ENCODE measurements around the gene CDR2.
A peak's percentile ranks its signal among the peaks of the same experiment; 100 is the strongest.

The CDR2 gene

DNA sequence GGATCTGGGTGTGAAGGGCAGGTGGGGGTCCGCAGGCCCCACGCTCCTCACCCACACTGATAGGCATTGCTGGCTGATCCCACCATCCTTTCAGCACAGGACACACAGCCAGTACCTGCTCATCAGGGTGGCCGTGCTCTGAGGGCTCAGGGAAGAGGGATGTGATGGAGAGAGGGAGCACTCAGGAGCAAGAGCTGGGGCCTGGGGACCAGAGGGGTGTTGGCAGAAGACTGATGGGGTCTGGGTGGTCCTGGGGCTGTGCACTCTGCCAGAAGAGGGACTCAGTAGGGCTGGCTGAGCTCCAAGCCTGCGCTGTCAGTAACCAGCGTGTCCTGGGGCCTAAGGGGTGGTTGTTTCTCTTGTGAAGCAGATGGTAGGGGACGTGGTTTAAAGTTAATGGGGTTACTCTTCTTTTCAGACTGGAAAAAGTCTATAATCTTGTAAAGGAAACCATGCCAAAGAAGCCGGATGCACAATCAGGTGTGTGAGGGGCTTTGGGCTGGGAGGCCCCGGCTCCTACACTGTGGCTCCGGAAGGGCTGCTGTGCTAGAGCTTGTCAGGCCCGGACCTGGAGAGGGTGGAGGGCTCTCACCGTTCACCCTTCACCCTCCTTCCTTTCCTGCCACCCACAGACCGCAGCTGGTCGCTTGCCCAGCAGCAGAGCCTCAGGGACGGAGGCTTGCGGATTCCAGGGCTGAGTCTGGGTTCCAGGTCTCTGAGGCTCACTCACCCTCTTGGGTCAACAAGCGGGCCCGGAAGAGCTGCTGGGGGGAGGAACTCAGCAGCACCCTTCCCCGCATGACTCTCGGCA, 49.4 kb downstream of the CDR2 start:
- no peak for DNase-seq (ENCODE audit: low spot score)

DNA sequence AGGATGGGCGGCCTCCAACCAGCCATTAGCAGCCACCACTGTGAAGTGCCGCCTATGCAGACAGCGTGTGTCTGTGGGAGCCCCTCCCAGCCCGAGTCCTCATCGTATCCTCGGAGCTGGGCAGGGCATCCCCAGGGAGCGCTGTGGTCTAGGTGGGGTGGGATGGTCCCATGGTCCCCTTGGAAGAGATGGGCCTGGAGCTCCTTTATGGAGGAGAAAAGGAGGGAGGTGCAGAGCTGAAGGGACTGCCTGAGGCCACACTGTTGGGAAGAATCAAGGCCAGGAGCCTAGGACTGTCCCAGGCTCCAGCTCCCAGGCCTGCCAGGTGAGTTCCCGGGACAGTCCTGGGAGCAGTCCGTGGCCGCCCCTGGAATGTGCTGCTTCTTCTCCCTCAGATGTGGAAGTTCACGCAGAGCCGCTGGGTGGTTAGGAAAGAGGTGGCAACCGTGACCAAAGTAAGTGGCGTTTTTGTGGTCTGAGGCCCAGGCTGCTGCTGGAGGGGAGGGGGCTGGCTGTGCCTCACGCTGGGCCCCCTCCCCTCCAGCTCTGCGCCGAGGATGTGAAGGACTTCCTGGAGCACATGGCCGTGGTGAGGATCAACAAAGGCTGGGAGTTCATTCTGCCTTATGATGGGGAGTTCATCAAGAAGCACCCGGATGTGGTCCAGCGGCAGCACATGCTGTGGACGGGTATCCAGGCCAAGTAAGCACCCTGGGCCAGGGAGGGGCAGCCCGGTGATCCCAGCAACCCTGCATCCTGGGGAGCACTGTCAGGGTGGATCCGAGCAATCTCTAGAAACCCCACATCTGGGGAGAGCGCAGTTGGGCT, 50.2 kb downstream of the CDR2 start:
- DNase-seq (ENCODE audit: low spot score), result no peak

DNA sequence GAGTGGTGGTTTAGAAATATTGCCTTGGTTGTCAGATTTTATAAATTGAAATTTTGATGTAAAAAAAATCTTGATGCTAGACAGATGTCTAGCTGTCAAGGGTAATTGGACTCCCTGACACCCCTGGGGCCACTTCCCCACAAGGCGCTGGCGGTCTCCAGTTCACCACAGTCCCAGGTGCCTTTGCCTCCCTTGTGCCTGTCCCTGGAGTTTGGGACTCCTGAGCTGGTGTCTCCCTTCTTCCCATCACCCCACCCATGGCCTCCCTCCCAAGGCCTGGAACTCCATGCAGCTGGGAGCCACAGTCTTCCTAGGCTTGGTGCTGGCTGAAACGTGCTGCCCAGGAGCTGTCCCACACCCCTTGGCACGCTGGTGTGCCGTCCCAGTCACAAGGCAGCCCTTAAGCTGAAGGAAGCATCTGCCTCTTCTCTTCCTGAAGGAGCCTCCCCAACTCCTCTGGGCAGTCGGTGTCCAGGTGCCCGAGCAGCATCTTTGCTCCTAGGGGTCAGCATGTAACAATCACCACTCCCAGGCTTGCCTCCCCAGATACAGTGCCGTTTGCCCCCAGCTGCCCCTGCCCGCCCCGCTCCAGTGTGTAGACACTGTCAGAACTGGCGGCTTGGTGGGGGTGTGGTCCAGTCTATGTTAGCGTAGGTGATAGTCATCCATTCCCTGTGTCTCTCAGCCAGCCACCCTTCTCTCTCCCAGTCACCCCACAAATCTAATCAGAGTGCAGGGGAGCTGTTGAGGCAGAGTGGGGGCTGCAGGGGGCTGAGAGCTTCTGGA, 51.1 kb downstream of the CDR2 start:
- DNase-seq (ENCODE audit: low spot score), result no peak

DNA sequence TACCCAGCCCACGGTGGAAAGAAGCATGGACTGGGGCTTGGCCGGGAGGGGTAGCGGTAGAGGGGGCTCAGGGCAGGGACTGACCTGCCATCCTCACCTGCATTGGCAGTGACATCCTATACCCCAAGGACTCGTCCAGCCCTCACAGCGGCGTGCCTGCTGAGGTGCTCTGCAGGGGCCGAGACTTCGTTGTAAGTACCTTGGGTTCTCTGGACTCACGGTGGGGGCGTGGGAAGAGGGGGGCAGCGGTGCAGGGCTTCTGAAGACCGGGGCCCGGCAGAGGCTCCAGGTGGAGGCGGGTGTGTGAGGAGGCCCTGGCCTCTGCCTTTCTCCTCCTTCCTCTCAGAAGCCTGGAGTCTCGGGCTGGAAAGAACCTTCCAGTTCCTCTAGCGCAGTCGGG, 51.7 kb downstream of the CDR2 start:
- no peak for DNase-seq (ENCODE audit: low spot score)

DNA sequence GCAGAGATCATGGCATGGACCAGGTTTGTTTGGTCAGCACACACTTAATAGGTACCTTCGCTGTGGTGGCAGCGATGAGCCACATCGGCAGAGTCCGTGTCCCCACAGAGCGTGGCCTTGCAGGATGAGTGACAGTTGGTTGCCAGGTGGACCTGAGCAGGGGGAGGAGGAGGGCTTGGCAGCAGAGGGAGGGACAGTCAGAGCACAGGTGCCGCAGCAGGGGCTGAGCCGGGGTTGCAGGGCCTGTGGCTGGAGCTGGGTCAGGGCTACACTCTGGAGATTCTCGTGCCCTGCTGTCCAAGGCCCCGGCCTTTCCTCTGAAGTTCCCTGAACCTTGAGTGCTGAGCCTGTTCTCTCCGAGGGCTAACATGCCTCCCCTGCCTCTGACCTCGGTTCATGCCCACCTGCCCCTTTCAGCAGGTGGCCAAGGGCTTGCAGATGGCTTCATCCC, 52.4 kb downstream of the CDR2 start:
- no peak for DNase-seq (ENCODE audit: low spot score)

DNA sequence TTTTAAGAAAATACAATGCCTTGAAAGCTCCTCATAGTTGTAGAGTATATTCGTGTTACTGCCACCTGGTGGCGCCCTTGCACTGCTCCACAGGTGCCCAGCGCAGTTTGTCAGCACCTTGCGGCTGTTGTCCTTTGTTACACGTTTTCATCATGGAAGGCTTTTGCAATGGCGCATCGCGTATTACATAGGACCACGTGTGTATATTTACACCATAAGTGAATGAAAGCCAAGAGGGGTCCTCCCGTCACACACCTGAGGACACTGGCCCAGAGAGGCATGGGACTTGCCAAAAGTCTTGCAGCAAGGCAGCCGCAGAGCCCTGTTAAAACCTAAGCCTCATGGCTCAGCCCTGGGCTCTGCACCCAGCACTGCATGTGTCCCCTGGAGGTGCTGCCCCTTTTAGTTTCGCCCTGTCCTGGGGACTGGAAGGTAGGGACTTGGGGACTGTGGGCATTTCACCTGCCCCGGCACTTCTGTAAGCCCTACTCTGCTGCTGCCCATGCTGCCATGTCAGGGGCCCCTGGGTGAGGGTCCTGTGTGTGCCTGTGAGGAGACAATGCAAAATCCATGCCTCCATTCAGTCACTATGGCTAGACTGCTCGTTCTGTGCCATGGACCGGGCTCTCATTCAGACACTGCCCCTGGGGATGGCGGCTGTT, 52.9 kb downstream of the CDR2 start:
- DNase-seq (ENCODE audit: low spot score), result peak; percentile 71

DNA sequence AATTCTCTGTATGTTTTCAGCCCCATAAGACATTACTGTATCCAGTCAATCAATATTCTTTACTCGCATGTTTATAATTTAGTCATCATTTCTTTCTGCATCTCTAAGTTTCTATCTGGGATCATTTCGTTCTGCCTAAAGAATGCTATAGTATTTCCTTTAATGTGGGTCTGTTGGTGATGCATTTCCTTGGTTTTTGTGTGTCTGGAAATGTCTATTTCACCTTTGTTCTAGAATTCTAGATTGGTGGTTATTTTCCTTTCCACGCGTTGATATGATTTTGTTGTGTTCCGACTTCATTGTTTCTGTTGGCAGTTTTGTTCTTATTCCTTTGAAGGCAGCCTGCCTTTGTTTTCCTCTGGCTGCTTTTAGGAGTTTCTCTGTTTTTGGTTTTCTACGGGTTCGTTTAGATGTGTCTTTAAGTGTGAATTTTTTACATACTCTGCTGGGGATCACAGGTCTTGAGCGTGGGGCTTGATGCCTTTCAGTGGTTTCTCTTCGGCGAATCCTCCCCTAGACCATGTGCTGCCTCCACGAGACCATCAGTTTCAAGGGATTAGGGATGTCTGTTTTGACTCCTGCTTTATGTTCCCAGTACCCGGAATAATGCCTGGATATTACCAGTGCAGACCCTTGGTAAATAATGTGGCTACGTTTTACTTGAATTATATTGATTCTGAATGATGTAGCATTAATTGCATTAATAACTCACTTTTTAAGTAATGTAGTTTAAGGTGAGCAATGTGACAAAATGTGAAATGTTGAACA, 53.7 kb downstream of the CDR2 start:
- no peak for DNase-seq (ENCODE audit: low spot score)

DNA sequence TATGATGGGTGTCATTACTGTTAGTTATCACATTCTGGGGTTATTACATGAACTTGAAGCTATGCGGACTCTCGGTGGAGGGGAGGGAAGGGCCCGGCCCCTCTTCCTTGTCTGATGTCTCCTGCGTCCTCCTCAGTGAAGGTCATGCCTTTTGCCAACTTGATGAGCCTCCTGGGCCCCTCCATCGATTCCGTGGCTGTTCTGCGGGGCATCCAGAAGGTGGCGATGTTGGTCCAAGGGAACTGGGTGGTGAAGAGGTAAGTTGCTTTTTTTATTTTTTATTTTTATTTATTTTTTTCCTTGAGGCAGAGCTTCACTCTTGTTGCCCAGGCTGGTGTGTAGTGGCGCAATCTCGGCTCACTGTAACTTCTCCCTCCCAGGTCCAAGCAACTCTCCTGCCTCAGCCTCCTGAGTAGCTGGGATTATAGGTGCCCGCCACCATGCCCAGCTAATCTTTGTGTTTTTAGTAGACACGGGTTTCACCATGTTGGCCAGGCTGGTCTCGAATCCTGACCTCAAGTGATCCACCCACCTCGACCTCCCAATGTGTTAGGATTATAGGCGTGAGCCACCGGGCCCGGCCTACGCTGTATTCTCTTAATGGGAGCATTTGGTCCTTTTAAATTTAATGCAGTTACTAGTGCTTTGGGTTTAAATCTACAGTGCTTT, 55.6 kb downstream of the CDR2 start:
- peak; percentile 64 for DNase-seq (ENCODE audit: low spot score)

DNA sequence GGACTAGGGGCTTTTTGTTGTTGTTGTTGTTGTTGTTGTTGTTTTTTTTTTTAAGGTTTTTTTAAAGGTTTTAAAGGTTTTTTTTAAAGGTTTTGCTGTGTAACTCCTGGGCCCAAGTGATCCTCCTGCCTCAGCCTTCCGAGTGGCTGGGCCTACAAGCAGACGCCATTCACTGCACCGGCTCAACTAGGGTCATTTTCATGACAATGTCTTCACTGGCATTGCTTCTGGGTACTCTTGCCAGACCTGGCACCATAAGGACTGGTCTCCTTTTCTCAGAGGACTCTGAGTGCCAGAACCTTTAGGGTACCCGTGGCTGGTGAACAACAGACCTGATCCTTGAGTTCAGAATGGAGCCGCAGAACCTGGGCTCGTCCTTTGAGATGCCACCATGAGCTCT, 56.8 kb downstream of the CDR2 start:
- DNase-seq (ENCODE audit: low spot score), result no peak

DNA sequence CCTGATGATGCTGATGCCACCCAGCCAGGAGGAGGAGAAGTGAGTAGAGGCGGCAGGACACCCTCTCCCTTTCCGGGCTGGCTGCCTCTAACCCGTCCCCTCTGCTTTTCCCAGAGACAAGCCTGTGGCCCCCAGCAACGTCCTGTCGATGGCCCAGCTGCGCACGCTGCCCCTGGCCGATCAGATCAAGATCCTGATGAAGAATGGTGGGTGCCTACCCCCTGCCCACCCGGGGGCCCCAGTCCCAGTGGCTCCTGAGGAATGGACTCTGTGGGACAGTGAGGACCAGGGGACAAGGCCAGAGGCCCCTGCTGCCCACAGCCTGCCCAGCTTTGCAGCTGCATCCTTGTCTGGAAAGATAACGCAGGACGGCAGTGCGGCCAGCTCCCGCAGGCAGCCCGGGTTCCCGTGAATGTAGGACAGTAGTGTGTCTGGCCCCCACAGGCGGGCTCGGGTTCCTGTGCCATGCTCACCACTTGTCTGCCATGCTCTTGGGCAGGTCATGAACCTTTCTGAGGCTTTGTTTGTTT, 57.4 kb downstream of the CDR2 start:
- DNase-seq (ENCODE audit: low spot score), result no peak

DNA sequence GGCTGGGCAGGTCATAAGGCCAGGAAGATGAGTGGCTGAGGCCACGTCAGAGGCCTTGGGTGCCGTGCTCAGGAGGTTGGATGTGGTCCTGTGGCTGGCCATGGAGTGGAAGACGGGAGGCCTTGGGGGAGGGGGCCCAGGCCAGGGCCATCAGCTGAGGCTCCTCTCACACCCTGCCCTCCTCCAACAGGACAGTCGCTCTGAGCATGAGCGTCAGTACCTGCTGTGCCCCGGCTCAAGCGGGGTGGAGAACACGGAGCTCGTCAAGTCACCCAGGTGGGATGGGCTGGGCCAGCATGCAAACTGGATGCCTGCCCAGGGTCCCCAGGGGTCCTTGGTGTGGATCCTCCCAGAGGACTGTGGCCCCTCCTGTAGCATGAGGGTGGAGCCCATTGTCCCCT, 58.0 kb downstream of the CDR2 start:
- no peak for DNase-seq (ENCODE audit: low spot score)

DNA sequence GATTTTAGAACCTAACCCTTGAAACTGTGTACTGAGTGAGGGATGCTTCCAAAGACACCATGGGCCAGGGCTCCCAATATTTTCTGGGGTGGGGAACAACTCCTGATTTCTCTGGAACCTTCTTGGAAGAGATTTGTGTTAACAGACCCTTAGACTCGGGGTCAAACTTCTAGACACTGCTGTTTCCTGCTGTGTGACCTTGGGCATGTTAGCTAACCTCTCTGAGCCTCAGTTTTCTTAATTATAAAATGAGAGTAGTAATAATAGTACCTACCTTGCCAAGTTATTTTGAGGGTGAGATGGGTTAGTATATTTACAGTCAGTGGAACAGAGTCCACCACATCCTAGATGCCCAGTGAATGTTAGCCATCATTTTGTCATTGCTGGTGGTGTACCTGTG, 58.4 kb downstream of the CDR2 start:
- DNase-seq (ENCODE audit: low spot score), result no peak

DNA sequence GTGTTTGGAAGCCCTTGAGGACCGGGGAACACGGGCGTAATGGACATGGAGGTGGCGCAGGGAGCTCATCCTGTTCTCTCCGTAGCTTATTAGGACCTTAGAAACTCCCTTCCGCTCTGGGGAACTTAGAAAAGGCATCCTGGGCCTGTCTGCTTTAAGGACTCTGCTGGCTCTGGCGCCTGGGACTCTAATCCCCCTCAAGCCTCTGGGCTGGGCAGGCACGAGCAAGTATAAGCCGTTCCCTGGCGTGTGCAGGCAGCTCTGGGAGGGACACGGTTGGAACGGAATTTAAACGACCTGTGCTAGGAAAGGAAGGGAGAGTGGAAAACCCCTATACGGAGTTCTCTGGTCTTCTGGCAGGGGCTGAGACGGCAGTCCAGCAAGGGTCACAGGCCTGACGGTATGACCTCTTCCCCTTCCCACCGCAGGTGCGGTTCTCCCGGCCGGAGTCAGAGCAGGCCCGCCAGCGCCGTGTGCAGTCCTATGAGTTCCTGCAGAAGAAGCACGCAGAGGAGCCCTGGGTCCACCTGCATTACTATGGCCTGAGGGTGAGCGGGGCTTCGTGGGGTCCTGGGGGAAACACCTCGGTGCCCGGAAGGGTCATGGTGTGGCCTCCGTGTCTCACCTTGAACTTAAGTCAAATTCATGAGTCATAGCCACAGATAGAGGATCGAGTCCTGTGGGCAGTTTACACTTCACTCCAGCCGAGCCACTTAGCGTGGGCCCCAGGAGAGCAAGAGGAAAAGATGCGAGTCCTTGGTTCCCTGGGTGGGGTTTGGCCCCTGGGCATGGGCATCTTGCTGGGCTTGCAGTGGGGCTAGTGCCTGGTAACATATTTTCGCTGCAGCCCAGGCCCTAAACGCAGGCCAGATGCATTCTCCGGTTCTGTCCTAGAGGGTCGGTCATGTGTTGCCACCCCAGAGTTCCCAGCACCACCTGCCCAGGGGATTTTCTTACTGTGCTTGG, 59.5 kb downstream of the CDR2 start:
- no peak for DNase-seq (ENCODE audit: low spot score)

DNA sequence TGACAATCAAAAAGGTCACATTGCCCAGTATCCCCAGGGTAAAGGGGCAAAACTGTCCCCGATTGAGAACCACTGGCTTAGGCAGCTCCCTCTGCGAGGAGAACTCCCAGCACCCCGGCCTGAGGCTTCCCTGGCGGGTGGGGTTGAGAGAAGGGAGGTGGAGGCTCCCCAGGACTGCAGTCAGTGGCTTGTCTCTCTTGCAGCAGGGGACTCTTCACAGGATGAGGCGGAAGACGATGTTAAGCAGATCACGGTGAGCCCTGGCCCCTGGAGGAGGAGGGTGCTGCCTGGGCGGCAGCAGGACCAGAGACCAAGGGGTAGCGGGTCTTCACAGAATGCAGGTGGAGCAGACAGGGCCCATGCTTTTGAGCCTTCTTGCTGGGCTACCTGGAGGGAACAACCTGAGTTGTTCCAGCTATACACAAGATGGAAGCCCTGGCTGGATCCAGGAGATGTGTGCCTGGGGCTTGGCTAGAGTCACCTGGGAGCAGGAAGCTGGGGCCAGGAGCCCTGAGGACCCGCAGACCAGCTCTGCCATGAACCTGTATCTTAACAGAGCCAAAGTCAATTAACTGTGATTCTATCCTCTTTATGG, 60.4 kb downstream of the CDR2 start:
- DNase-seq (ENCODE audit: low spot score), result no peak

DNA sequence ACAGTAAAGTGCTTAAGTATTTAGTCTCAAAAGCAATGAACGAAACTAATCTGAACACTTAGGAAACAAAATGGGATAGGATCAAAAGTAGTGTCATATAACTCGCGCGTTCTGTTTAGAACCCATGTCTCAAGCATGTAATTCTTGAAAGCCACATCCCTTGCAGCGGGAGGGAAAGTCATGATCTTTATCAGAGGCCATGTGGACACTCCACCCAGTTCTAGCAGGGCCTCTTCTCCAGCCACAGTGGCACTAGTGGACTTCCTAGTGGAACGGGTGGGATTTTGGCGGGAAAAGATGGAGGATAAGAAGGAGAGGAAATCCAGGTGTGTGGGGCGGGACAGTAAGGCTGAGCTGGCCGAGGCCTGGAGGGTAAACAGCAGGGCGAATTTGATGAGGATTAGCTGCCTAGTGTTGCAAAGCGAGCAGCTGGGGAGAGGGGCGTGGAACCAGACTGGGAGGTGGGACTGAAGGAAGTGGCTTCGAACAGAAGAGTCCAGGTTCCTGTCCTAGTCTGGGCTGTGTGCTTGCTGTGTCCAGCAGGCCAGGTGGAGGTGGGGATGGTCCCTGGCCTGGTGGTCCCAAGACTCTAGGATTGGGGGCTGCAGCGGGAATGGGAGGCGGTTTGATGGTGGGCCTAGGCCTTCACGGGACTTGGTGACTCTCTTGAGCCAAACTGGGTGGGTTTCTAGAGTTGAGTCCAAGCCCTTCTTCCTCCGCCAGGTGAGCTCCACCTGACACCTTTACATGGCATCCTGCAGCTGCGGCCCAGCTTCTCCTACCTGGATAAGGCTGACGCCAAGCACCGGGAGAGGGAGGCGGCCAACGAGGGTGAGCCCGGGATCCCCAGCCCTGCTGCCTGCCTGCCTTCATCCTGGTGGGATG, 61.3 kb downstream of the CDR2 start:
- no peak for DNase-seq (ENCODE audit: low spot score)

DNA sequence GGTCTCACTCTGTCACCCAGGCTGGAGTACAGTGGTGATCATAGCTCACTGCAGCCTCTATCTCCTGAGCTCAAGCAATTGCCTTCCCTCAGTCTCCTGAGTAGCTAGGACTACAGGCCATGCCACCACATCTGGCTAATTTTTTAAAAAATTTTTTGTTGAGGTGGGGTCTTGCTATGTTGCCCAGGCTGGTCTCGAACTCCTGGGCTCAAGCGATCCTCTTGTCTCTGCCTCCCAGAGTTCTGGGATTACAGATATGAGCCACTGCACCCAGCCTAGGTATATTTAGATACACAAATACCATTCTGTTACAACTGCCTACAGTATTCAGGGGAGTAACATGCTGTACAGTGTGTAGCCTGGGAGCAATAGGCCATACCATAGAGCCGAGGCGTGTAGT, 62.9 kb downstream of the CDR2 start:
- no peak for DNase-seq (ENCODE audit: low spot score)

DNA sequence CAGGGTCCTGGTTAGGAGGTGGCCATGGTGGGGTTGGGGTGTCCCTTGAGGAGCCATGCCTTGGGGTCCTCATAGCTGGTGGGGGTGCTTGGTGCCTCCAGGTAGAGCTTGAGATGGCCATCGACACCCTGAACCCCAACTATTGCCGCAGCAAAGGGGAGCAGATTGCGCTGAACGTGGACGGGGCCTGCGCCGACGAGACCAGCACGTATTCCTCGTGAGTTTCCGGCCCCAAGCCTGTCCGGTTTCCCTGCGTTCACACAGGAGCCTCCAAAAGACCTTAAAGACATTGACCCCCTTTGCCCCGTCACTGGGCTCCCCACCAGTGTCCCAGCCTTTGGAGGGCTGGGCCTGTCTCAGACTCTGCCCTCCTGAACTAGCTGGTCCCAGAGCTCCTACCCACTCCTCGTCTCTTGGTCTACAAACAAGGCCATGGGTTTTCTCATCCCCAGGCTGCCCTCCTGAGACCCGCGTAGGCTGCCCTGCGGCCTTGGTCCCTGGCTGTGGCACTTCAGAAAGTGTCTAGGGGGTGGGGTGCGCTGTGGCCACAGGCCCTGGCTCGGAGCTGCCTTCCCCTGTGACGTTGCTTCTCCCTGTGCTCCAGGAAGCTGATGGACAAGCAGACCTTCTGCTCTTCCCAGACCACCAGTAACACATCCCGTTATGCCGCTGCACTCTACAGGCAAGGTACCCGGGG, 65.4 kb downstream of the CDR2 start:
- no peak for DNase-seq (ENCODE audit: low spot score)

All from CD4-positive, alpha-beta T cell treated with Interleukin-15 for 4 hours (primary cell).